HepG2 (cell line): Measurements from ENCODE around the gene LGR6. TPM values are rescaled to one million over a fixed set of nuclear protein-coding genes. Genes with fewer than 3 reads are reported as not detected.

Experiments used
- ATAC-seq: fragments of 200-7000 bp; cut with Tn5 transposase; 3 replicates; pipeline ENCODE4 v1.9.1; 2020; ENCODE audit warnings: mild to moderate bottlenecking, moderate library complexity
- BruUV-seq: library from RNA; stranded (reverse); fragments of 400-500 nt; replicated peaks from 2 replicates; lab custom pipeline; 2021; lab: Mats Ljungman, UMichigan
- CTCF ChIA-PET: fragments of 300-600 bp; formaldehyde crosslinking; extraction: SDS; loops from one replicate; lab custom pipeline; 2021; ENCODE audit warnings: low total read pairs, inconsistent platforms, low intra/inter-chr PET ratio; lab: Yijun Ruan, JAX
- POLR2A ChIA-PET: fragments of 350-600 bp; sonication (Branson Sonifier 250); formaldehyde crosslinking; loops from one replicate; lab custom pipeline; 2020; ENCODE audit warnings: antibody characterized with exemption, inconsistent platforms; lab: Yijun Ruan, JAX
- DNase-seq: peaks from one replicate; pipeline ENCODE4 v3.0.0-alpha.2; 2015; ENCODE audit warnings: low spot score
- FAIRE-seq: peaks from 3 replicates; lab custom pipeline; 2011; peaks lifted over from hg19 to GRCh38; lab: Jason Lieb, UNC
- H2AFZ ChIP-seq: one replicate; pipeline ENCODE4 v1.6.1; 2011; ENCODE audit warnings: low read length, inconsistent platforms
- H3K27ac ChIP-seq: fragments of 300-600 bp; 3 replicates; pipeline ENCODE4 v1.8.0; 2011; ENCODE audit warnings: mixed run types, mild to moderate bottlenecking, mixed read lengths, low read length, inconsistent platforms; ENCODE audit not compliant: insufficient read depth; ENCODE audit errors: extremely low read length
- H3K27me3 ChIP-seq, 2 experiments: fragments of 200-600 bp in 1 of 2; 2 replicates in 1 of 2; 3 replicates in 1 of 2; pipeline versions ENCODE4 v1.6.0 to v1.8.0; 2011; ENCODE audit warnings: low read length in 2 of 2, mild to moderate bottlenecking in 2 of 2, moderate library complexity in 2 of 2, inconsistent platforms in 1 of 2; ENCODE audit not compliant: insufficient read depth in 2 of 2, control insufficient read depth in 1 of 2
- H3K36me3 ChIP-seq, 2 experiments: fragments of 200-600 bp in 1 of 2; replicated peaks in 1 of 2; 2 replicates in 1 of 2; 3 replicates in 1 of 2; pipeline versions ENCODE4 v1.5.1 to v1.8.0; 2011; ENCODE audit warnings: low read length in 2 of 2, inconsistent platforms in 1 of 2; ENCODE audit not compliant: insufficient read depth in 2 of 2, control insufficient read depth in 1 of 2
- H3K4me1 ChIP-seq: 2 replicates; pipeline ENCODE4 v1.5.1; 2012; ENCODE audit warnings: low read length, inconsistent platforms; ENCODE audit not compliant: insufficient read depth
- H3K4me2 ChIP-seq: 2 replicates; pipeline ENCODE4 v1.6.0; 2011; ENCODE audit warnings: low read depth, low read length, inconsistent platforms
- H3K4me3 ChIP-seq, 3 experiments: fragments of 200-600 bp in 1 of 3; sonication (generic), shearing (Covaris generic) in 1 of 3; replicated peaks in 1 of 3; 2 replicates each; pipeline ENCODE4 v1.5.1; 2011 to 2016; ENCODE audit warnings: low read length in 3 of 3, inconsistent platforms in 2 of 3, low read depth in 2 of 3, mild to moderate bottlenecking in 2 of 3, control low read depth in 1 of 3, mixed read lengths in 1 of 3; ENCODE audit not compliant: insufficient read depth in 1 of 3
- H3K79me2 ChIP-seq: one replicate; pipeline ENCODE4 v1.6.1; 2011; ENCODE audit warnings: low read length, inconsistent platforms; ENCODE audit not compliant: insufficient read depth
- H3K9ac ChIP-seq: 2 replicates; pipeline ENCODE4 v1.6.0; 2011; ENCODE audit warnings: mild to moderate bottlenecking, low read depth, low read length, inconsistent platforms; ENCODE audit not compliant: insufficient read depth
- H3K9me3 ChIP-seq: 2 replicates; pipeline ENCODE4 v1.5.1; 2012; ENCODE audit warnings: mild to moderate bottlenecking, low read length
- H4K20me1 ChIP-seq: 2 replicates; pipeline ENCODE4 v1.6.0; 2011; ENCODE audit warnings: inconsistent platforms, mild to moderate bottlenecking, low read length, moderate library complexity; ENCODE audit not compliant: insufficient read depth
- GZF1 ChIP-seq: sonication (generic); formaldehyde crosslinking; IDR thresholded peaks from 2 replicates; pipeline ENCODE4 v1.5.1; 2020; ENCODE audit warnings: mild to moderate bottlenecking, missing genetic modification reagents
- HES4 ChIP-seq: sonication (generic); formaldehyde crosslinking; IDR thresholded peaks from 2 replicates; pipeline ENCODE4 v1.9.0; 2021; ENCODE audit warnings: mild to moderate bottlenecking, missing genetic modification reagents, borderline replicate concordance
- ISL2 ChIP-seq: sonication (generic); formaldehyde crosslinking; IDR thresholded peaks from 2 replicates; pipeline ENCODE4 v1.5.0; 2020; ENCODE audit warnings: missing genetic modification reagents
- MEIS1 ChIP-seq: sonication (generic); formaldehyde crosslinking; IDR thresholded peaks from 2 replicates; pipeline ENCODE4 v1.9.0; 2021; ENCODE audit warnings: mild to moderate bottlenecking, missing genetic modification reagents, moderate library complexity, borderline replicate concordance
- MXD4 ChIP-seq: IDR thresholded peaks from 2 replicates; pipeline ENCODE4 v1.6.1; 2016; ENCODE audit warnings: mild to moderate bottlenecking, missing biosample characterization, missing genetic modification reagents
- RCOR2 ChIP-seq: IDR thresholded peaks from 2 replicates; pipeline ENCODE4 v1.6.1; 2016; ENCODE audit warnings: missing biosample characterization, missing genetic modification reagents
- TCF7L2 ChIP-seq: IDR thresholded peaks from 2 replicates; pipeline ENCODE4 v1.6.1; 2011; ENCODE audit warnings: mild to moderate bottlenecking, low read depth, low read length, moderate library complexity
- THAP11 ChIP-seq: IDR thresholded peaks from 2 replicates; pipeline ENCODE4 v1.6.1; 2016; ENCODE audit warnings: missing biosample characterization, missing genetic modification reagents
- ZNF251 ChIP-seq: sonication (generic); formaldehyde crosslinking; IDR thresholded peaks from 2 replicates; pipeline ENCODE4 v1.9.0; 2021; ENCODE audit warnings: mild to moderate bottlenecking, missing genetic modification reagents
- ZNF333 ChIP-seq: sonication (generic); formaldehyde crosslinking; IDR thresholded peaks from 2 replicates; pipeline ENCODE4 v1.4.0; 2020; ENCODE audit warnings: mild to moderate bottlenecking, missing genetic modification reagents, borderline replicate concordance
- ZNF354B ChIP-seq: sonication (generic); formaldehyde crosslinking; IDR thresholded peaks from 2 replicates; pipeline ENCODE4 v1.8.0; 2022; ENCODE audit warnings: mild to moderate bottlenecking, missing genetic modification reagents
- WGBS: methylation state at CpG from one replicate; pipeline ENCODE4 v1.1.6; 2017; ENCODE audit warnings: low lambda C conversion rate; 5-methylcytosine and 5-hydroxymethylcytosine counted together
- in situ Hi-C: cut with HindIII; loops from 2 replicates; pipeline ENCODE4 v1.10.0; 2017; ENCODE audit warnings: low pct_unique_long_range_greater_than_20kb; ENCODE audit not compliant: extremely low pct_ligation_motif_present
- intact Hi-C: fragments of 100-400 bp; cut with micrococcal nuclease; formaldehyde crosslinking; loops from one replicate; pipeline ENCODE4 v1.10.0; 2022; ENCODE audit not compliant: unreplicated experiment
- polyA plus RNA-seq, 8 experiments: library from polyadenylated mRNA; depleted of rRNA in 3 of 8; stranded (reverse) in 7 of 8; unstranded in 1 of 8; fragments of >200 nt; fragmentation: Illumina TruSeq in 4 of 8; extraction: Trizol in 4 of 8; gene quantifications; 2 replicates each; pipeline versions ENCODE4 v1.2.1 to v1.2.3, GENCODE V29; 2011 to 2016; ENCODE audit warnings: low read depth in 4 of 8, missing spikeins in 1 of 8, mixed read lengths in 1 of 8; ENCODE audit not compliant: insufficient read depth in 1 of 8
- total RNA-seq, 5 experiments: library from RNA; depleted of rRNA; stranded (reverse); fragments of >200 nt; fragmentation: Illumina TruSeq; extraction: Trizol; gene quantifications; 2 replicates each; pipeline ENCODE4 v1.2.3, GENCODE V29; 2016; ENCODE audit warnings: low read depth in 1 of 5
- TF ChIP-seq, protein P1 (sequence below): sonication (generic); formaldehyde crosslinking; IDR thresholded peaks from 2 replicates; pipeline ENCODE4 v1.4.0; 2020; ENCODE audit warnings: mild to moderate bottlenecking, missing genetic modification reagents
- TF ChIP-seq, protein P2 (sequence below): sonication (generic); formaldehyde crosslinking; IDR thresholded peaks from 2 replicates; pipeline ENCODE4 v1.8.0; 2022; ENCODE audit warnings: mild to moderate bottlenecking, missing genetic modification reagents, moderate library complexity
- TF ChIP-seq, protein P3 (sequence below): sonication (generic); formaldehyde crosslinking; IDR thresholded peaks from 2 replicates; pipeline ENCODE4 v1.5.0; 2020; ENCODE audit warnings: missing genetic modification reagents
- TF ChIP-seq, protein P4 (sequence below): sonication (generic); formaldehyde crosslinking; IDR thresholded peaks from 2 replicates; pipeline ENCODE4 v1.9.0; 2021; ENCODE audit warnings: missing genetic modification reagents, borderline replicate concordance
- TF ChIP-seq, protein P5 (sequence below): sonication (generic); formaldehyde crosslinking; conservative IDR thresholded peaks from 2 replicates; pipeline ENCODE4 v1.8.0; 2022; ENCODE audit warnings: missing genetic modification reagents
- TF ChIP-seq, protein P6 (sequence below): sonication (generic); formaldehyde crosslinking; IDR thresholded peaks from 2 replicates; pipeline ENCODE4 v1.4.0; 2020; ENCODE audit warnings: missing genetic modification reagents

Gene LGR6
- total and polyA plus RNA-seq, 2 of the 13 experiments (the other 11 are each of a cell fraction or from before 2014, with no cell fraction given) = 0.07 TPM; not detected in 1

DNA sequence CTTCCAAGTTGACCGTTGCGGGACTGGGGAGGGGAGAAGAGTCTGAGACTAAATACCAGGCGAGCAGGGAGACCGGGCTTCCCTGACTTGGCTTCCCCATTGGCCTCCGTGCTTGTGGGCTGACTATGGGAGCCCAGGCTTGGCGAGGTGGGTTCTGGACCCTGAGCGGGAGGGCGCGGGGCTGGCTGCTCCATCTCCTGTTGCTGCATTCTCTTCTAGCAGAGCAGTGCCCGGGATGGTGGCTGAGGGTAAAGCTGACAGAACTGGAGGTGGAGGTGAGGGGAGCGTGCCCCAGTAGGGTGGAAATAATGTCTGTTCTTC lies 689 bp downstream of the LGR6 start:
- no peak for FAIRE-seq
- intact Hi-C loops (loop anchor here (5.0 kb wide), 1 partner anchor 43 kb away; no protein-coding TSS in a partner anchor), in situ Hi-C loops (loop anchor here (10.0 kb wide), 1 partner anchor 521 kb away; the partner anchor contains the start of gene SYT2)
- no peak for ATAC-seq
- no peak for DNase-seq
- ChIA-PET CTCF (no interaction called here), POLR2A (no interaction called here)
- H3K4me1 ChIP-seq = peaks cover 28% of the 10 kb centered on the region
- no peaks in the 10 kb centered on the region for H3K79me2 ChIP-seq
- no peaks in the 10 kb centered on the region for H3K36me3 ChIP-seq
- no peaks in the 10 kb centered on the region for H3K9me3 ChIP-seq
- no peak overlapping the region for H3K9ac ChIP-seq
- H3K4me3 ChIP-seq = no peak overlapping the region
- no peak overlapping the region for H2AFZ ChIP-seq
- H3K27ac ChIP-seq = no peak overlapping the region
- no peaks in the 10 kb centered on the region for H4K20me1 ChIP-seq
- H3K27me3 ChIP-seq = peaks cover 11 to 30% of the 10 kb centered on the region in 2 experiments
- H3K4me2 ChIP-seq = no peak overlapping the region
- WGBS = 56% methylated on average over 10 of the region's 11 CpGs
- BruUV-seq = no TSS peak
- TF ChIP-seq MEIS1 (CRISPR knock-in tag) (no peak), ZNF333 (CRISPR knock-in tag) (no peak), HES4 (CRISPR knock-in tag) (no peak), GZF1 (CRISPR knock-in tag) (no peak), ISL2 (CRISPR knock-in tag) (no peak), RCOR2 (no peak), ZNF251 (CRISPR knock-in tag) (no peak), THAP11 (CRISPR knock-in tag) (no peak), MXD4 (CRISPR knock-in tag) (no peak), ZNF354B (CRISPR knock-in tag) (no peak), TCF7L2 (no peak)
- TF ChIP-seq, protein P1, sequence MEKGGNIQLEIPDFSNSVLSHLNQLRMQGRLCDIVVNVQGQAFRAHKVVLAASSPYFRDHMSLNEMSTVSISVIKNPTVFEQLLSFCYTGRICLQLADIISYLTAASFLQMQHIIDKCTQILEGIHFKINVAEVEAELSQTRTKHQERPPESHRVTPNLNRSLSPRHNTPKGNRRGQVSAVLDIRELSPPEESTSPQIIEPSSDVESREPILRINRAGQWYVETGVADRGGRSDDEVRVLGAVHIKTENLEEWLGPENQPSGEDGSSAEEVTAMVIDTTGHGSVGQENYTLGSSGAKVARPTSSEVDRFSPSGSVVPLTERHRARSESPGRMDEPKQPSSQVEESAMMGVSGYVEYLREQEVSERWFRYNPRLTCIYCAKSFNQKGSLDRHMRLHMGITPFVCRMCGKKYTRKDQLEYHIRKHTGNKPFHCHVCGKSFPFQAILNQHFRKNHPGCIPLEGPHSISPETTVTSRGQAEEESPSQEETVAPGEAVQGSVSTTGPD (CRISPR knock-in tag) = no peak
- TF ChIP-seq, protein P2, sequence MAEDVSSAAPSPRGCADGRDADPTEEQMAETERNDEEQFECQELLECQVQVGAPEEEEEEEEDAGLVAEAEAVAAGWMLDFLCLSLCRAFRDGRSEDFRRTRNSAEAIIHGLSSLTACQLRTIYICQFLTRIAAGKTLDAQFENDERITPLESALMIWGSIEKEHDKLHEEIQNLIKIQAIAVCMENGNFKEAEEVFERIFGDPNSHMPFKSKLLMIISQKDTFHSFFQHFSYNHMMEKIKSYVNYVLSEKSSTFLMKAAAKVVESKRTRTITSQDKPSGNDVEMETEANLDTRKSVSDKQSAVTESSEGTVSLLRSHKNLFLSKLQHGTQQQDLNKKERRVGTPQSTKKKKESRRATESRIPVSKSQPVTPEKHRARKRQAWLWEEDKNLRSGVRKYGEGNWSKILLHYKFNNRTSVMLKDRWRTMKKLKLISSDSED (CRISPR knock-in tag) = no peak
- TF ChIP-seq, protein P3, sequence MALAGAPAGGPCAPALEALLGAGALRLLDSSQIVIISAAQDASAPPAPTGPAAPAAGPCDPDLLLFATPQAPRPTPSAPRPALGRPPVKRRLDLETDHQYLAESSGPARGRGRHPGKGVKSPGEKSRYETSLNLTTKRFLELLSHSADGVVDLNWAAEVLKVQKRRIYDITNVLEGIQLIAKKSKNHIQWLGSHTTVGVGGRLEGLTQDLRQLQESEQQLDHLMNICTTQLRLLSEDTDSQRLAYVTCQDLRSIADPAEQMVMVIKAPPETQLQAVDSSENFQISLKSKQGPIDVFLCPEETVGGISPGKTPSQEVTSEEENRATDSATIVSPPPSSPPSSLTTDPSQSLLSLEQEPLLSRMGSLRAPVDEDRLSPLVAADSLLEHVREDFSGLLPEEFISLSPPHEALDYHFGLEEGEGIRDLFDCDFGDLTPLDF (CRISPR knock-in tag) = no peak
- TF ChIP-seq, protein P4, sequence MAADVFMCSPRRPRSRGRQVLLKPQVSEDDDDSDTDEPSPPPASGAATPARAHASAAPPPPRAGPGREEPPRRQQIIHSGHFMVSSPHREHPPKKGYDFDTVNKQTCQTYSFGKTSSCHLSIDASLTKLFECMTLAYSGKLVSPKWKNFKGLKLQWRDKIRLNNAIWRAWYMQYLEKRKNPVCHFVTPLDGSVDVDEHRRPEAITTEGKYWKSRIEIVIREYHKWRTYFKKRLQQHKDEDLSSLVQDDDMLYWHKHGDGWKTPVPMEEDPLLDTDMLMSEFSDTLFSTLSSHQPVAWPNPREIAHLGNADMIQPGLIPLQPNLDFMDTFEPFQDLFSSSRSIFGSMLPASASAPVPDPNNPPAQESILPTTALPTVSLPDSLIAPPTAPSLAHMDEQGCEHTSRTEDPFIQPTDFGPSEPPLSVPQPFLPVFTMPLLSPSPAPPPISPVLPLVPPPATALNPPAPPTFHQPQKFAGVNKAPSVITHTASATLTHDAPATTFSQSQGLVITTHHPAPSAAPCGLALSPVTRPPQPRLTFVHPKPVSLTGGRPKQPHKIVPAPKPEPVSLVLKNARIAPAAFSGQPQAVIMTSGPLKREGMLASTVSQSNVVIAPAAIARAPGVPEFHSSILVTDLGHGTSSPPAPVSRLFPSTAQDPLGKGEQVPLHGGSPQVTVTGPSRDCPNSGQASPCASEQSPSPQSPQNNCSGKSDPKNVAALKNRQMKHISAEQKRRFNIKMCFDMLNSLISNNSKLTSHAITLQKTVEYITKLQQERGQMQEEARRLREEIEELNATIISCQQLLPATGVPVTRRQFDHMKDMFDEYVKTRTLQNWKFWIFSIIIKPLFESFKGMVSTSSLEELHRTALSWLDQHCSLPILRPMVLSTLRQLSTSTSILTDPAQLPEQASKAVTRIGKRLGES (CRISPR knock-in tag) = no peak
- TF ChIP-seq, protein P5, sequence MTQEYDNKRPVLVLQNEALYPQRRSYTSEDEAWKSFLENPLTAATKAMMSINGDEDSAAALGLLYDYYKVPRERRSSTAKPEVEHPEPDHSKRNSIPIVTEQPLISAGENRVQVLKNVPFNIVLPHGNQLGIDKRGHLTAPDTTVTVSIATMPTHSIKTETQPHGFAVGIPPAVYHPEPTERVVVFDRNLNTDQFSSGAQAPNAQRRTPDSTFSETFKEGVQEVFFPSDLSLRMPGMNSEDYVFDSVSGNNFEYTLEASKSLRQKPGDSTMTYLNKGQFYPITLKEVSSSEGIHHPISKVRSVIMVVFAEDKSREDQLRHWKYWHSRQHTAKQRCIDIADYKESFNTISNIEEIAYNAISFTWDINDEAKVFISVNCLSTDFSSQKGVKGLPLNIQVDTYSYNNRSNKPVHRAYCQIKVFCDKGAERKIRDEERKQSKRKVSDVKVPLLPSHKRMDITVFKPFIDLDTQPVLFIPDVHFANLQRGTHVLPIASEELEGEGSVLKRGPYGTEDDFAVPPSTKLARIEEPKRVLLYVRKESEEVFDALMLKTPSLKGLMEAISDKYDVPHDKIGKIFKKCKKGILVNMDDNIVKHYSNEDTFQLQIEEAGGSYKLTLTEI (CRISPR knock-in tag) = no peak
- TF ChIP-seq, protein P6, sequence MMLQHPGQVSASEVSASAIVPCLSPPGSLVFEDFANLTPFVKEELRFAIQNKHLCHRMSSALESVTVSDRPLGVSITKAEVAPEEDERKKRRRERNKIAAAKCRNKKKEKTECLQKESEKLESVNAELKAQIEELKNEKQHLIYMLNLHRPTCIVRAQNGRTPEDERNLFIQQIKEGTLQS (CRISPR knock-in tag) = no peak
